ENCODE results near the gene RNF125.
A peak's percentile ranks its signal among the peaks of the same experiment; 100 is the strongest.

RNF125 gene

GRCh38 chr18:32091724-32092421 is 73.2 kb downstream of the RNF125 start, which contains the start of gene RNF138:
TSS of gene RNF138 (plus strand) at chr18:32091874. CDS start at chr18:32092777, 903 bp downstream.
- Mint-ChIP-seq H3K9me3 (no peaks in the 10 kb centered on the region), H3K27me3 (ENCODE audit: low read depth) (no peaks in the 10 kb centered on the region), H3K27ac (peak within 1 kb of the TSS; percentile 95), H3K4me1 (ENCODE audit: low read depth) (peaks cover 41% of the 10 kb centered on the region), H3K4me3 (peak within 1 kb of the TSS; percentile 93), H3K36me3 (ENCODE audit: low read depth) (peaks cover 34% of the 10 kb centered on the region)

- Mint-ChIP-seq H3K27me3 (ENCODE audit: low read depth) (no peaks in the 10 kb centered on the region), H3K4me3 (peak overlapping the region; percentile 93), H3K4me1 (ENCODE audit: low read depth) (peaks cover 40% of the 10 kb centered on the region), H3K36me3 (ENCODE audit: low read depth) (peaks cover 34% of the 10 kb centered on the region), H3K27ac (peak overlapping the region; percentile 95), H3K9me3 (no peaks in the 10 kb centered on the region)
Measured at GRCh38 chr18:32092422-32093101, 73.9 kb downstream of the RNF125 start.

- Mint-ChIP-seq H3K4me3 (peak overlapping the region; percentile 89), H3K9me3 (no peaks in the 10 kb centered on the region), H3K27ac (peak overlapping the region; percentile 85), H3K36me3 (ENCODE audit: low read depth) (peaks cover 31% of the 10 kb centered on the region), H3K27me3 (ENCODE audit: low read depth) (no peaks in the 10 kb centered on the region), H3K4me1 (ENCODE audit: low read depth) (peaks cover 42% of the 10 kb centered on the region)
Measured at GRCh38 chr18:32093102-32093511, 74.5 kb downstream of the RNF125 start.

GRCh38 chr18:32093523-32093922 is 74.9 kb downstream of the RNF125 start:
- H3K9me3 Mint-ChIP-seq: no peaks in the 10 kb centered on the region
- H3K4me3 Mint-ChIP-seq: peak overlapping the region; percentile 89
- peaks cover 31% of the 10 kb centered on the region for H3K36me3 Mint-ChIP-seq (ENCODE audit: low read depth)
- H3K4me1 Mint-ChIP-seq (ENCODE audit: low read depth): peaks cover 42% of the 10 kb centered on the region
- H3K27me3 Mint-ChIP-seq (ENCODE audit: low read depth): no peaks in the 10 kb centered on the region
- peak overlapping the region; percentile 85 for H3K27ac Mint-ChIP-seq

GRCh38 chr18:32095192-32095899 is 76.7 kb downstream of the RNF125 start:
- Mint-ChIP-seq H3K27me3 (ENCODE audit: low read depth) (no peaks in the 10 kb centered on the region), H3K4me3 (peak overlapping the region; percentile 86), H3K4me1 (ENCODE audit: low read depth) (peaks cover 45% of the 10 kb centered on the region), H3K36me3 (ENCODE audit: low read depth) (peaks cover 29% of the 10 kb centered on the region), H3K27ac (peak overlapping the region; percentile 4), H3K9me3 (no peaks in the 10 kb centered on the region)

- H3K4me1 Mint-ChIP-seq (ENCODE audit: low read depth): peaks cover 47% of the 10 kb centered on the region
- H3K36me3 Mint-ChIP-seq (ENCODE audit: low read depth): peaks cover 30% of the 10 kb centered on the region
- no peaks in the 10 kb centered on the region for H3K9me3 Mint-ChIP-seq
- peak overlapping the region; percentile 30 for H3K4me3 Mint-ChIP-seq
- peak overlapping the region; percentile 4 for H3K27ac Mint-ChIP-seq
- H3K27me3 Mint-ChIP-seq (ENCODE audit: low read depth): no peaks in the 10 kb centered on the region
Measured at GRCh38 chr18:32095900-32096229, 77.2 kb downstream of the RNF125 start.

GRCh38 chr18:32096946-32097345 is 78.3 kb downstream of the RNF125 start:
- Mint-ChIP-seq H3K36me3 (ENCODE audit: low read depth) (peaks cover 33% of the 10 kb centered on the region), H3K9me3 (no peaks in the 10 kb centered on the region), H3K4me1 (ENCODE audit: low read depth) (peaks cover 45% of the 10 kb centered on the region), H3K4me3 (peak overlapping the region; percentile 1), H3K27ac (peak overlapping the region; percentile 39), H3K27me3 (ENCODE audit: low read depth) (no peaks in the 10 kb centered on the region)

- Mint-ChIP-seq H3K27ac (no peak overlapping the region), H3K9me3 (no peaks in the 10 kb centered on the region), H3K27me3 (ENCODE audit: low read depth) (no peaks in the 10 kb centered on the region), H3K4me1 (ENCODE audit: low read depth) (peaks cover 21% of the 10 kb centered on the region), H3K4me3 (no peak overlapping the region), H3K36me3 (ENCODE audit: low read depth) (peaks cover 17% of the 10 kb centered on the region)
Measured at GRCh38 chr18:32104516-32104915, 85.9 kb downstream of the RNF125 start.

- Mint-ChIP-seq H3K9me3 (no peaks in the 10 kb centered on the region), H3K27me3 (ENCODE audit: low read depth) (no peaks in the 10 kb centered on the region), H3K27ac (no peak overlapping the region), H3K4me3 (no peak overlapping the region), H3K36me3 (ENCODE audit: low read depth) (peaks cover 16% of the 10 kb centered on the region), H3K4me1 (ENCODE audit: low read depth) (peaks cover 27% of the 10 kb centered on the region)
Measured at GRCh38 chr18:32110005-32110404, 91.4 kb downstream of the RNF125 start.

- Mint-ChIP-seq H3K36me3 (ENCODE audit: low read depth) (peaks cover 20% of the 10 kb centered on the region), H3K4me3 (no peak overlapping the region), H3K27ac (peak overlapping the region; percentile 45), H3K27me3 (ENCODE audit: low read depth) (no peaks in the 10 kb centered on the region), H3K9me3 (no peaks in the 10 kb centered on the region), H3K4me1 (ENCODE audit: low read depth) (peaks cover 18% of the 10 kb centered on the region)
Measured at GRCh38 chr18:32111706-32112105, 93.1 kb downstream of the RNF125 start.

GRCh38 chr18:32112826-32113225 is 94.2 kb downstream of the RNF125 start:
- H3K4me3 Mint-ChIP-seq: no peak overlapping the region
- peaks cover 22% of the 10 kb centered on the region for H3K4me1 Mint-ChIP-seq (ENCODE audit: low read depth)
- no peak overlapping the region for H3K27ac Mint-ChIP-seq
- no peaks in the 10 kb centered on the region for H3K27me3 Mint-ChIP-seq (ENCODE audit: low read depth)
- H3K9me3 Mint-ChIP-seq: no peaks in the 10 kb centered on the region
- peaks cover 27% of the 10 kb centered on the region for H3K36me3 Mint-ChIP-seq (ENCODE audit: low read depth)

- Mint-ChIP-seq H3K27me3 (ENCODE audit: low read depth) (no peaks in the 10 kb centered on the region), H3K4me1 (ENCODE audit: low read depth) (peaks cover 22% of the 10 kb centered on the region), H3K27ac (no peak overlapping the region), H3K9me3 (no peaks in the 10 kb centered on the region), H3K4me3 (no peak overlapping the region), H3K36me3 (ENCODE audit: low read depth) (peaks cover 28% of the 10 kb centered on the region)
Measured at GRCh38 chr18:32114293-32114942, 95.8 kb downstream of the RNF125 start.

- no peaks in the 10 kb centered on the region for H3K27me3 Mint-ChIP-seq (ENCODE audit: low read depth)
- H3K36me3 Mint-ChIP-seq (ENCODE audit: low read depth): peaks cover 23% of the 10 kb centered on the region
- H3K4me3 Mint-ChIP-seq: no peak overlapping the region
- peaks cover 10% of the 10 kb centered on the region for H3K4me1 Mint-ChIP-seq (ENCODE audit: low read depth)
- no peak overlapping the region for H3K27ac Mint-ChIP-seq
- no peaks in the 10 kb centered on the region for H3K9me3 Mint-ChIP-seq
Measured at GRCh38 chr18:32122039-32122438, 103.4 kb downstream of the RNF125 start.

Measured in T-helper 1 cell treated with Interleukin-12 subunit alpha and Interleukin-12 subunit beta and Interleukin-4 antibody, amounts not matched to agents 30 μg/mL and 1 μg/mL, for 36 hours (primary cell).